ENCODE results near the gene NFIB.

DNA sequence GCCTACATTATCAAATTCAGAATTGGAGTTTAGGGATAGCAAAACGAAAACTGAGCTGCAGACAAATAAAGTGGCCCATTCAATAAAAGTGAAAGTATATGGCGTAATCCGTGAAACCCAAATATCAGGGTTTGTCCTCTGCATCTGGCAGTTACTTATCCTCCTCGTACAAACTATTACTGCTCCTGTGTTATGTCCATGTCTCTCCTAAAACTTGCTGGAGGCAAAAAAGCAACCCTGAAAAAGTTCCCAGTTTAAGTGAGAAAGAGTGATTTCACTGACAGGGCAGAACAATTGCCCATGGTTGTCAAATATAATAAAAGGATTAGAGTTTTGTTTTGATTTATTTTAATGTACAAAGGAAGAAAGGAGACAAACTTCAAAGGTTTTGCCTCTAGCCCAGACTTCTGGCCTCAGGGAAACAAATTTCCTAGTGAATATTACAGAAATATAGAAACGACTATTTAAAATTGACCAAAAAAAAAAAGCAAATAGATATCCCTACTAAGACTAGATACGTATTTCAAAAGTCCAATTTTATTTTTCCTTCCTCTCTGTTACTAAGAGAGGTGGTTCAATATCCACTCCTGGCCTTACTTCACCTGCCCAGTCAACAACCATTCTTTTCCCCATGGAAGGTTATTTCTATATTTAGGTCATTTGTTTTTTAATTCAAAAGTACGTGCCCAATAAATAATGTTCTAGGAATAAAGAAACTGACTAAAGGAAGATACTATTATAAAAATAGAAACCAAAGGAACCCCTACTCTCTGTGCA lies 50.0 kb downstream of the NFIB start:
- TF ChIP-seq, protein P1, sequence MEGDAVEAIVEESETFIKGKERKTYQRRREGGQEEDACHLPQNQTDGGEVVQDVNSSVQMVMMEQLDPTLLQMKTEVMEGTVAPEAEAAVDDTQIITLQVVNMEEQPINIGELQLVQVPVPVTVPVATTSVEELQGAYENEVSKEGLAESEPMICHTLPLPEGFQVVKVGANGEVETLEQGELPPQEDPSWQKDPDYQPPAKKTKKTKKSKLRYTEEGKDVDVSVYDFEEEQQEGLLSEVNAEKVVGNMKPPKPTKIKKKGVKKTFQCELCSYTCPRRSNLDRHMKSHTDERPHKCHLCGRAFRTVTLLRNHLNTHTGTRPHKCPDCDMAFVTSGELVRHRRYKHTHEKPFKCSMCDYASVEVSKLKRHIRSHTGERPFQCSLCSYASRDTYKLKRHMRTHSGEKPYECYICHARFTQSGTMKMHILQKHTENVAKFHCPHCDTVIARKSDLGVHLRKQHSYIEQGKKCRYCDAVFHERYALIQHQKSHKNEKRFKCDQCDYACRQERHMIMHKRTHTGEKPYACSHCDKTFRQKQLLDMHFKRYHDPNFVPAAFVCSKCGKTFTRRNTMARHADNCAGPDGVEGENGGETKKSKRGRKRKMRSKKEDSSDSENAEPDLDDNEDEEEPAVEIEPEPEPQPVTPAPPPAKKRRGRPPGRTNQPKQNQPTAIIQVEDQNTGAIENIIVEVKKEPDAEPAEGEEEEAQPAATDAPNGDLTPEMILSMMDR (conservative IDR thresholded peaks at IDR 0.05 in 1 of 2, IDR thresholded peaks at IDR 0.05 in 1 of 2; ENCODE audit: low read depth in 1 of 2, low read length in 2 of 2) = no peak
- no peak for TF ChIP-seq EZH2 (IDR thresholded peaks at IDR 0.05; ENCODE audit: low read length, missing control alignments)
